ENCODE measurements around the gene ZNF287. TPM values are rescaled to one million over a fixed set of nuclear protein-coding genes. Genes with fewer than 3 reads are reported as not detected.

Gene ZNF287
- total and polyA plus RNA-seq, 7 experiments from 2014 or later: 9.6 to 18.1 (median 13.4) TPM

DNA sequence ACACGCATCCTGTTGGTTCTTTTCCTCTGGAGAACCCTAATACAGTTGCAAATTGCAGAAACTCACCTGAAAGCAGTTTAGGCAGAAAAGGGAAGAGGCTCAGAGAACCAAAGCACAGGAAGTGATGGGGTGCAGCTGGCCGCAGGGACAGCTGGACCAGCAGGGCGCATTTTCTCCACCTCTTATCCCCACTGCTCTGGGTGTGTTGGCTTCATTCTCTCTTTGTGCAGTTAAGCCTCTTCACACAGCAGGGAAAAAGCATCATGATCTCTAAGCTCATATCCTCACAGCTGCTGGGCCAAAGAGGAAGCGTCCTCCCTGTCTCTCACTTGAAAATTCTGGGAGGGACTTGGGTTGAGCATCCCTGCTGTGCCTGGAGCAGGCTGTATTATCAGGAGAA lies 57.0 kb downstream of the ZNF287 start:
- Mint-ChIP-seq H3K9me3 (peaks cover 0 to 3% (median 0%) of the 10 kb centered on the region in 11 donors), H3K27ac (peak overlapping the region in 1 of 9 donors; percentile 6), H3K4me1 (peaks cover 6 to 21% (median 10%) of the 10 kb centered on the region in 7 donors), H3K36me3 (no peaks in the 10 kb centered on the region), H3K4me3 (no peak overlapping the region), H3K27me3 (peaks cover 9 to 24% (median 14%) of the 10 kb centered on the region in 5 donors)
- DNase-seq: peak in 1 of 9 donors; percentile 11
- ChIA-PET POLR2A (no interaction called here), CTCF (interaction anchor here (0.7 to 0.8 kb wide), 3 partner anchors 10 to 166 kb away, joined by 3 to 4 read pairs (median 3); no protein-coding TSS in a partner anchor)
- peak; percentile 27 for ATAC-seq
- no peaks in the 10 kb centered on the region for H3K4me1 ChIP-seq (ENCODE audit: control insufficient read depth in 2 of 2, insufficient read depth in 2 of 2, low read length in 2 of 2)
- intact Hi-C loops (cut with micrococcal nuclease): no loop called here
- no peaks in the 10 kb centered on the region for H3K36me3 ChIP-seq (ENCODE audit: control insufficient read depth in 2 of 3, insufficient read depth in 3 of 3, low read length in 3 of 3)
- no peak overlapping the region for H3K4me3 ChIP-seq (ENCODE audit: low read length)
- no peaks in the 10 kb centered on the region for H3K27me3 ChIP-seq (ENCODE audit: control insufficient read depth in 2 of 2, insufficient read depth in 2 of 2, low read length in 2 of 2)
- no peak overlapping the region for H3K27ac ChIP-seq (ENCODE audit: low read depth, low read length)
- H3K9me3 ChIP-seq (ENCODE audit: control insufficient read depth in 2 of 3, low read length in 3 of 3): no peaks in the 10 kb centered on the region

DNA sequence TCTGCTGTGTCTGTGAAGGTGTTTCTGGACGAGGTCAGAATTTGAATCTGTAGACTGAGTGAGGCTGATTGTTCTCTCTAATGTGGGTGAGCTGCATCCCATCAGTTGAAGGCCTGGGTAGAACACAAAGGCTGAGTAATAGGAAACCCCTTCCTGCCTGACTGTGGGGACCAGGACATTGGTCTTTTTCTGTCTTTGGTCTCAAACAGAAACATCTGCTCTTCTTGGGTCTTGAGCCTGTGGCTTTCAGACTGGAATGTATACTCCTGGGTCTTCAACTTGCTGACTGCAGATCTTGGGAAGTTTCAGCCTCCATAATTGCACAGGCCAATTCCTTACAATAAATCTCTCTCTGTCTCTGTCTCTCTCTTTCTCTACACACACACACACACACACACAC lies 57.4 kb downstream of the ZNF287 start:
- Mint-ChIP-seq H3K4me3 (no peak overlapping the region), H3K4me1 (peaks cover 6 to 18% (median 10%) of the 10 kb centered on the region in 7 donors), H3K27ac (peak overlapping the region in 1 of 9 donors; percentile 6), H3K9me3 (peaks cover 0 to 3% (median 0%) of the 10 kb centered on the region in 11 donors), H3K27me3 (peaks cover 9 to 20% (median 11%) of the 10 kb centered on the region in 5 donors), H3K36me3 (no peaks in the 10 kb centered on the region)
- no peaks in the 10 kb centered on the region for H3K9me3 ChIP-seq (ENCODE audit: control insufficient read depth in 2 of 3, low read length in 3 of 3)
- DNase-seq: no peak
- H3K27ac ChIP-seq (ENCODE audit: low read depth, low read length): no peak overlapping the region
- intact Hi-C loops (cut with micrococcal nuclease): no loop called here
- no peak overlapping the region for H3K4me3 ChIP-seq (ENCODE audit: low read length)
- no peaks in the 10 kb centered on the region for H3K36me3 ChIP-seq (ENCODE audit: control insufficient read depth in 2 of 3, insufficient read depth in 3 of 3, low read length in 3 of 3)
- H3K4me1 ChIP-seq (ENCODE audit: control insufficient read depth in 2 of 2, insufficient read depth in 2 of 2, low read length in 2 of 2): no peaks in the 10 kb centered on the region
- no peaks in the 10 kb centered on the region for H3K27me3 ChIP-seq (ENCODE audit: control insufficient read depth in 2 of 2, insufficient read depth in 2 of 2, low read length in 2 of 2)
- ATAC-seq: no peak
- POLR2A ChIA-PET: no interaction called here
- CTCF ChIA-PET: interaction anchor here (0.7 to 2.6 kb wide), 3 partner anchors 10 to 167 kb away, joined by 3 to 9 read pairs (median 4); no protein-coding TSS in a partner anchor

DNA sequence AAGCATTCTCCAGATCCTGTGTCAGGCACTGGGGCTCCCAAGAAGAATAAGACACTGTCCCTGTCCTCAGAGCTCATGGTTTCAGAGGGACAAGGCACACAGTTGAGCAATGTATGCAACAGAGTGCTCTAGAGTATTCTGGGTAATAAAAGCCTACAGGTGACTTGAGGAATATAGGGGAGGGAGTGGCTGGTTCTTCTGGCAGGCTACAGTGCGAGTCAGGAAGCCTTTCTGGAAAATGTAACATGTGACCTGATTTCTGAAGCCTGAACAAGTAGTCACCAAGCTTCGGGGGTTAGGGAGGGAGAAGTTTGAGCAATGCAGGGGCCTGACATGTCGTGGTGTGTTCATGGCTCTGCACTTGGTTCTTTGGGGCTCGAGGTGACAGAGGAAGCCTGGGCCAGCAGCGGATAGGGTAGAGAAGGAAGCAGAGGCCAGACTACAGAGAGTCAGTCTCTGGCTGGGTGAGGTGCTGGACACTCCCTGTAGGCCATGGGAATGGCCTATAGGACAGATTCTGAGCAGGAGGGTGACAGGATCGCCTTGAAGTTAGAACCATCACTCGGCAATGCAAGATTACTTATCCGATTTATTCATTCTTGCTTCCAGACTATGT lies 61.0 kb downstream of the ZNF287 start:
- CTCF ChIA-PET: no interaction called here
- H3K36me3 Mint-ChIP-seq: no peaks in the 10 kb centered on the region

DNA sequence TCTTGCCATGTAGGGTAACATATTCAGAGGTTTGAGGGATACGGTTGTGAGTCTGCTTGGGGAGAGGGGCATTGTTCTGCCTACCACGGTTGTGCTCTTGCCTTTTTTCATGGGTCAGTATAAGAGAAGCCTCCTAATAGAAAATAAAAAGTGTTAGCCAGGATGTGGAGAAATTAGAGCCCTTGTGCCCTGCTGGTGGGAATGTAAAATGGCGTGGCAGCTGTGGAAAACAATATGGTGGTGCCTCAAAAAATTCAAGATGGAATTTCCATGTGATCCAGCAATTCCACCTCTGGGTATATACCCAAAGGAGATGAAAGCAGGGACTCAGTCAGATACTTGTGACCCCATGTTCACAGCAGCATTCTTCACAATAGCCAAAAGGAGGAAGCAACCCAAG lies 62.8 kb downstream of the ZNF287 start:
- no peak for DNase-seq
- no peak overlapping the region for H3K4me3 Mint-ChIP-seq
- no peak overlapping the region for H3K27ac Mint-ChIP-seq
- H3K9me3 ChIP-seq (ENCODE audit: control insufficient read depth in 2 of 3, low read length in 3 of 3): no peaks in the 10 kb centered on the region
- ChIA-PET CTCF (no interaction called here), POLR2A (no interaction called here)
- no peaks in the 10 kb centered on the region for H3K4me1 ChIP-seq (ENCODE audit: control insufficient read depth in 2 of 2, insufficient read depth in 2 of 2, low read length in 2 of 2)
- H3K36me3 ChIP-seq (ENCODE audit: control insufficient read depth in 2 of 3, insufficient read depth in 3 of 3, low read length in 3 of 3): no peaks in the 10 kb centered on the region
- H3K27ac ChIP-seq (ENCODE audit: low read depth, low read length): no peak overlapping the region
- no peak for ATAC-seq
- H3K27me3 Mint-ChIP-seq: peaks cover 0 to 14% (median 0%) of the 10 kb centered on the region in 5 donors
- intact Hi-C loops (cut with micrococcal nuclease): no loop called here
- H3K4me1 Mint-ChIP-seq: no peaks in the 10 kb centered on the region
- no peaks in the 10 kb centered on the region for H3K9me3 Mint-ChIP-seq
- no peaks in the 10 kb centered on the region for H3K36me3 Mint-ChIP-seq
- no peak overlapping the region for H3K4me3 ChIP-seq (ENCODE audit: low read length)
- no peaks in the 10 kb centered on the region for H3K27me3 ChIP-seq (ENCODE audit: control insufficient read depth in 2 of 2, insufficient read depth in 2 of 2, low read length in 2 of 2)

More for the DNA sequence above, 61.0 kb downstream of the ZNF287 start:
- H3K4me3 ChIP-seq (ENCODE audit: low read length): no peak overlapping the region
- H3K27me3 Mint-ChIP-seq: peaks cover 0 to 14% (median 0%) of the 10 kb centered on the region in 5 donors
- no peak overlapping the region for H3K27ac ChIP-seq (ENCODE audit: low read depth, low read length)
- H3K36me3 ChIP-seq (ENCODE audit: control insufficient read depth in 2 of 3, insufficient read depth in 3 of 3, low read length in 3 of 3): no peaks in the 10 kb centered on the region
- peaks cover 0 to 3% (median 0%) of the 10 kb centered on the region in 11 donors for H3K9me3 Mint-ChIP-seq
- no peak for ATAC-seq
- intact Hi-C loops (cut with micrococcal nuclease): no loop called here
- no peak for DNase-seq
- H3K4me3 Mint-ChIP-seq: no peak overlapping the region
- H3K9me3 ChIP-seq (ENCODE audit: control insufficient read depth in 2 of 3, low read length in 3 of 3): no peaks in the 10 kb centered on the region
- POLR2A ChIA-PET: interaction anchor here (1.4 kb wide), 1 partner anchor 14 kb away, joined by 6 read pairs; no protein-coding TSS in a partner anchor
- peaks cover 3 to 11% (median 8%) of the 10 kb centered on the region in 7 donors for H3K4me1 Mint-ChIP-seq
- H3K27ac Mint-ChIP-seq: no peak overlapping the region
- H3K27me3 ChIP-seq (ENCODE audit: control insufficient read depth in 2 of 2, insufficient read depth in 2 of 2, low read length in 2 of 2): no peaks in the 10 kb centered on the region
- H3K4me1 ChIP-seq (ENCODE audit: control insufficient read depth in 2 of 2, insufficient read depth in 2 of 2, low read length in 2 of 2): no peaks in the 10 kb centered on the region

DNA sequence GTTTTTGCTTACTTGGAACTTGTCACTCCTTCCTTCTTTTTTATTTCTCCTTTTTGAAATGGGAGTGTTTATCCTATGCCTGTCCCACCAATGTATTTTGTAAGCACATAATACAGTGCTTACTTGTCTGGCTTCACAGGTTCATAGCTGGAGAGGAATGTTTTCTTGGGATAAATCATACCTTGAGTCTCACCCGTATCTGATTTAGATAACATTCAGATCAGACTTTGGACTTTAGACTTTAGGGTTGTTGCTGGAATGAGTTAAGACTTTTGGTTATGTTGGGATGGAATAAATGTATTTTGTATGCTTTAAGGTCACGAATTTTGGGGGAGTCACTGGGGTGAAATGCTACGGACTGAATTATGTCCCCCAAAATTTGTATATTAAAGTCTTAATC lies 64.0 kb downstream of the ZNF287 start:
- H3K4me3 Mint-ChIP-seq: no peak overlapping the region
- ATAC-seq (no peak), DNase-seq (no peak)
- intact Hi-C loops (cut with micrococcal nuclease): no loop called here
- H3K4me1 Mint-ChIP-seq: peaks cover 0 to 3% (median 0%) of the 10 kb centered on the region in 7 donors
- Histone ChIP-seq H3K36me3 (ENCODE audit: control insufficient read depth in 2 of 3, insufficient read depth in 3 of 3, low read length in 3 of 3) (no peaks in the 10 kb centered on the region), H3K27me3 (ENCODE audit: control insufficient read depth in 2 of 2, insufficient read depth in 2 of 2, low read length in 2 of 2) (no peaks in the 10 kb centered on the region), H3K4me3 (ENCODE audit: low read length) (no peak overlapping the region), H3K27ac (ENCODE audit: low read depth, low read length) (no peak overlapping the region), H3K4me1 (ENCODE audit: control insufficient read depth in 2 of 2, insufficient read depth in 2 of 2, low read length in 2 of 2) (no peaks in the 10 kb centered on the region), H3K9me3 (ENCODE audit: control insufficient read depth in 2 of 3, low read length in 3 of 3) (no peaks in the 10 kb centered on the region)
- peaks cover 0 to 14% (median 0%) of the 10 kb centered on the region in 5 donors for H3K27me3 Mint-ChIP-seq
- ChIA-PET POLR2A (no interaction called here), CTCF (interaction anchor here (1.3 kb wide), 1 partner anchor 16 kb away, joined by 3 read pairs; no protein-coding TSS in a partner anchor)
- H3K27ac Mint-ChIP-seq: peak overlapping the region in 1 of 9 donors; percentile 36
- no peaks in the 10 kb centered on the region for H3K9me3 Mint-ChIP-seq
- no peaks in the 10 kb centered on the region for H3K36me3 Mint-ChIP-seq

Other genes with a start within 250 kb of the ZNF287 start
- 10 to 100 TPM in 4 of 5 experiments, 1 to 10 TPM in 1; 9.8 to 30.3 (median 21.7) TPM for gene CENPV, start 215.7 kb downstream of the ZNF287 start, total RNA-seq
- gene CENPV, start 215.7 kb downstream of the ZNF287 start, polyA plus RNA-seq: 10 to 100 TPM; 23.1 to 29.2 TPM
- gene UBB, start 188.1 kb downstream of the ZNF287 start, total RNA-seq: 1,000 to 10,000 TPM in 1 of 5 experiments, 100 to 1,000 TPM in 4; 537 to 1,283 (median 621) TPM
- 1,000 to 10,000 TPM; 1,829 to 1,950 TPM for gene UBB, start 188.1 kb downstream of the ZNF287 start, polyA plus RNA-seq
- 100 to 1,000 TPM in 1 of 5 experiments, 10 to 100 TPM in 4; 66.8 to 141 (median 80.0) TPM for gene TRPV2, start 153.6 kb downstream of the ZNF287 start, total RNA-seq
- 100 to 1,000 TPM in 1 of 2 donors, 10 to 100 TPM in 1; 78.7 to 104 TPM for gene TRPV2, start 153.6 kb downstream of the ZNF287 start, polyA plus RNA-seq
- 1 to 10 TPM in 4 of 5 experiments, under 1 TPM in 1; 0.92 to 5.2 (median 3.8) TPM for gene LRRC75A, start 77.0 kb downstream of the ZNF287 start, total RNA-seq
- gene LRRC75A, start 77.0 kb downstream of the ZNF287 start, polyA plus RNA-seq: 1 to 10 TPM; 1.7 to 2.6 TPM
- 10 to 100 TPM in 1 of 5 experiments, 1 to 10 TPM in 4; 3.8 to 11.4 (median 6.7) TPM for gene ZNF624, start 84.6 kb upstream of the ZNF287 start, total RNA-seq
- gene ZNF624, start 84.6 kb upstream of the ZNF287 start, polyA plus RNA-seq: 1 to 10 TPM; 4.7 to 6.2 TPM
- gene CCDC144A, start 121.0 kb upstream of the ZNF287 start, total RNA-seq: 10 to 100 TPM in 4 of 5 experiments, 1 to 10 TPM in 1; 2.3 to 16.1 (median 12.5) TPM
- gene CCDC144A, start 121.0 kb upstream of the ZNF287 start, polyA plus RNA-seq: 1 to 10 TPM in 1 of 2 donors, under 1 TPM in 1; 0.54 to 1.3 TPM